ENCODE data around the gene CDKAL1.

CDKAL1 gene

DNA sequence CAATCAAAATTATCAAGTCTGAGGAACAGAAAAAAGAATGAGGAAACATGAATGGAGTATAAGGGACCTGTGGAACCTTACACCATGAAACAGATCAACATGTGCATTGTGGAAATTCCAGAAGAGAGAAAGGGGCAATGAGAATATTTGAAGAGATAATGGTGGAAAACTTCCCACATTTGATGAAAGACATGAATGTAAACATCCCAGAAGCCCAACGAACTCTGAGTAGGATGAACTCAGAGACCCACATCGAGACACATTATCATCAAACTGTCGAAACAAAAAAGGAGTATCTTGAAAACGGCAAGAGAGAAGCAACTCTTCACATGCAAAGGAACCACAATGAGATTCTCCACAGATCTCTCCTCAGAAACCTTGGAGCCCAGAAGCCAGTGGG is 371.1 kb downstream of the CDKAL1 start:
- no peaks in the 10 kb centered on the region for H3K36me3 ChIP-seq (ENCODE audit: control insufficient read depth, insufficient read depth, low read length)
- H3K27me3 ChIP-seq (replicated peaks; ENCODE audit: control insufficient read depth, insufficient read depth, low read length): no peaks in the 10 kb centered on the region
- TF ChIP-seq, protein P1, sequence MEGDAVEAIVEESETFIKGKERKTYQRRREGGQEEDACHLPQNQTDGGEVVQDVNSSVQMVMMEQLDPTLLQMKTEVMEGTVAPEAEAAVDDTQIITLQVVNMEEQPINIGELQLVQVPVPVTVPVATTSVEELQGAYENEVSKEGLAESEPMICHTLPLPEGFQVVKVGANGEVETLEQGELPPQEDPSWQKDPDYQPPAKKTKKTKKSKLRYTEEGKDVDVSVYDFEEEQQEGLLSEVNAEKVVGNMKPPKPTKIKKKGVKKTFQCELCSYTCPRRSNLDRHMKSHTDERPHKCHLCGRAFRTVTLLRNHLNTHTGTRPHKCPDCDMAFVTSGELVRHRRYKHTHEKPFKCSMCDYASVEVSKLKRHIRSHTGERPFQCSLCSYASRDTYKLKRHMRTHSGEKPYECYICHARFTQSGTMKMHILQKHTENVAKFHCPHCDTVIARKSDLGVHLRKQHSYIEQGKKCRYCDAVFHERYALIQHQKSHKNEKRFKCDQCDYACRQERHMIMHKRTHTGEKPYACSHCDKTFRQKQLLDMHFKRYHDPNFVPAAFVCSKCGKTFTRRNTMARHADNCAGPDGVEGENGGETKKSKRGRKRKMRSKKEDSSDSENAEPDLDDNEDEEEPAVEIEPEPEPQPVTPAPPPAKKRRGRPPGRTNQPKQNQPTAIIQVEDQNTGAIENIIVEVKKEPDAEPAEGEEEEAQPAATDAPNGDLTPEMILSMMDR (IDR thresholded peaks at IDR 0.05; ENCODE audit: insufficient read depth, low read length, poor library complexity, severe bottlenecking): no peak
- no peak for DNase-seq (ENCODE audit: extremely low read depth, insufficient read length)
- no peak overlapping the region for H3K4me3 ChIP-seq (replicated peaks; ENCODE audit: low read depth, low read length)

GRCh38 chr6:20906945-20907344 is 372.7 kb downstream of the CDKAL1 start:
- H3K36me3 ChIP-seq (ENCODE audit: control insufficient read depth, insufficient read depth, low read length): no peaks in the 10 kb centered on the region
- TF ChIP-seq, protein P1 (IDR thresholded peaks at IDR 0.05; ENCODE audit: insufficient read depth, low read length, poor library complexity, severe bottlenecking): no peak
- DNase-seq (ENCODE audit: extremely low read depth, insufficient read length): no peak
- no peak overlapping the region for H3K4me3 ChIP-seq (replicated peaks; ENCODE audit: low read depth, low read length)
- H3K27me3 ChIP-seq (replicated peaks; ENCODE audit: control insufficient read depth, insufficient read depth, low read length): no peaks in the 10 kb centered on the region

GRCh38 chr6:20907486-20908071 is 373.3 kb downstream of the CDKAL1 start:
- Histone ChIP-seq H3K27me3 (replicated peaks; ENCODE audit: control insufficient read depth, insufficient read depth, low read length) (no peaks in the 10 kb centered on the region), H3K36me3 (ENCODE audit: control insufficient read depth, insufficient read depth, low read length) (no peaks in the 10 kb centered on the region), H3K4me3 (replicated peaks; ENCODE audit: low read depth, low read length) (no peak overlapping the region)
- TF ChIP-seq, protein P1 (IDR thresholded peaks at IDR 0.05; ENCODE audit: insufficient read depth, low read length, poor library complexity, severe bottlenecking): no peak
- DNase-seq (ENCODE audit: extremely low read depth, insufficient read length): no peak

DNA sequence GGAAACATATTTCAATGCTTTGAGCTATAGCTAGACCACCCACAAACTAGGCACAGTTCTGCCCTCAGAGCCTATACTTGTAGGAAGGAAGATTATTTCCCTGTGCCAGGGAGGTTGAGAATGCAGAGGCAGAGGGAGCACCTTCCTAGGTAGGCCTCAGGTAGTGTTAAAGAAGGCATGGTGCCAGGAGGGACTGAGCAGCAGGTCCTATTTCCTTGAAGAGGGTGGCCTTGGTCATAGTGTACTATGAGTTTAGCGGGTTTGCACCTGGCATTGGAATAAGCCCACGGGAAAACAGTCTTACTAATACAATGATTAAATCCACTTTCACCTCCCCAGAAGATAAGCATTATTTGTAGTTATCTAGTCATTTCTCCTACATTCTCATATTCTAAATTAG is 375.4 kb downstream of the CDKAL1 start:
- no peak for DNase-seq (ENCODE audit: extremely low read depth, insufficient read length)
- Histone ChIP-seq H3K27me3 (replicated peaks; ENCODE audit: control insufficient read depth, insufficient read depth, low read length) (no peaks in the 10 kb centered on the region), H3K36me3 (ENCODE audit: control insufficient read depth, insufficient read depth, low read length) (no peaks in the 10 kb centered on the region), H3K4me3 (replicated peaks; ENCODE audit: low read depth, low read length) (no peak overlapping the region)
- TF ChIP-seq, protein P1 (IDR thresholded peaks at IDR 0.05; ENCODE audit: insufficient read depth, low read length, poor library complexity, severe bottlenecking): no peak

- H3K36me3 ChIP-seq (ENCODE audit: control insufficient read depth, insufficient read depth, low read length): no peaks in the 10 kb centered on the region
- no peak for DNase-seq (ENCODE audit: extremely low read depth, insufficient read length)
- TF ChIP-seq, protein P1 (IDR thresholded peaks at IDR 0.05; ENCODE audit: insufficient read depth, low read length, poor library complexity, severe bottlenecking): no peak
- H3K27me3 ChIP-seq (replicated peaks; ENCODE audit: control insufficient read depth, insufficient read depth, low read length): no peaks in the 10 kb centered on the region
- H3K4me3 ChIP-seq (replicated peaks; ENCODE audit: low read depth, low read length): no peak overlapping the region
Observed at GRCh38 chr6:20911712-20912111, 377.5 kb downstream of the CDKAL1 start.

DNA sequence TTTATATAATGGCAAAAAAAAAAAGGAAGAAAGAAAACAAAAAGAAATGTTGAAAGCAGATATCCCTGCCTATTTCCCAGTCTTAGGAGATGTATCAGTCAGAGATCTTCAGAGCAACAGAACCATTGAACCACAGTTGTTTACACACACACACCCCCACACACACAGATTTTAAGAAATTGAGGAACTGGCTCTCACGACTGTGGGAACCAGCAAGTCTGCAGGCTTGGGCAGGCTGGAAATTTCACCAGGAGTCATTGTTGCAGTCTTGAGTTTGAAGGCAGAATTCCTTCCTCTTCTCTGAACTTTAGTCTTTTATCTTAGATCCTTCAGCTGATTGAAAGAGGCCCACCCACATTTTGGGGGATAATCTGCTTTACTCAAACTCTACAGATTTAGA is 380.9 kb downstream of the CDKAL1 start:
- DNase-seq (ENCODE audit: extremely low read depth, insufficient read length): no peak

More for the DNA sequence above, 380.9 kb downstream of the CDKAL1 start:
- TF ChIP-seq, protein P1 (IDR thresholded peaks at IDR 0.05; ENCODE audit: insufficient read depth, low read length, poor library complexity, severe bottlenecking): no peak
- no peaks in the 10 kb centered on the region for H3K27me3 ChIP-seq (replicated peaks; ENCODE audit: control insufficient read depth, insufficient read depth, low read length)
- no peaks in the 10 kb centered on the region for H3K36me3 ChIP-seq (ENCODE audit: control insufficient read depth, insufficient read depth, low read length)
- no peak overlapping the region for H3K4me3 ChIP-seq (replicated peaks; ENCODE audit: low read depth, low read length)
